ENCODE measurements around the gene S100Z.

Gene S100Z

GRCh38 chr5:76816110-76816831 is 33.5 kb upstream of the S100Z start:
- H3K4me3 ChIP-seq (IDR thresholded peaks at IDR 0.05; ENCODE audit: insufficient read depth, low read depth, low read length), result no peak overlapping the region
- TF ChIP-seq, protein P1, sequence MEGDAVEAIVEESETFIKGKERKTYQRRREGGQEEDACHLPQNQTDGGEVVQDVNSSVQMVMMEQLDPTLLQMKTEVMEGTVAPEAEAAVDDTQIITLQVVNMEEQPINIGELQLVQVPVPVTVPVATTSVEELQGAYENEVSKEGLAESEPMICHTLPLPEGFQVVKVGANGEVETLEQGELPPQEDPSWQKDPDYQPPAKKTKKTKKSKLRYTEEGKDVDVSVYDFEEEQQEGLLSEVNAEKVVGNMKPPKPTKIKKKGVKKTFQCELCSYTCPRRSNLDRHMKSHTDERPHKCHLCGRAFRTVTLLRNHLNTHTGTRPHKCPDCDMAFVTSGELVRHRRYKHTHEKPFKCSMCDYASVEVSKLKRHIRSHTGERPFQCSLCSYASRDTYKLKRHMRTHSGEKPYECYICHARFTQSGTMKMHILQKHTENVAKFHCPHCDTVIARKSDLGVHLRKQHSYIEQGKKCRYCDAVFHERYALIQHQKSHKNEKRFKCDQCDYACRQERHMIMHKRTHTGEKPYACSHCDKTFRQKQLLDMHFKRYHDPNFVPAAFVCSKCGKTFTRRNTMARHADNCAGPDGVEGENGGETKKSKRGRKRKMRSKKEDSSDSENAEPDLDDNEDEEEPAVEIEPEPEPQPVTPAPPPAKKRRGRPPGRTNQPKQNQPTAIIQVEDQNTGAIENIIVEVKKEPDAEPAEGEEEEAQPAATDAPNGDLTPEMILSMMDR (conservative IDR thresholded peaks at IDR 0.05; ENCODE audit: low read depth, low read length), result no peak
- no peaks in the 10 kb centered on the region for H4K20me1 ChIP-seq (ENCODE audit: insufficient read depth)
- no peak overlapping the region for H3K4me2 ChIP-seq
- H3K4me1 ChIP-seq (ENCODE audit: low read depth, poor library complexity, severe bottlenecking), result no peaks in the 10 kb centered on the region
- H3K27me3 ChIP-seq (ENCODE audit: insufficient read depth, low read depth), result no peaks in the 10 kb centered on the region
- no peaks in the 10 kb centered on the region for H3K79me2 ChIP-seq (ENCODE audit: insufficient read depth, low read depth)
- no peak overlapping the region for H3K27ac ChIP-seq
- H3K36me3 ChIP-seq (ENCODE audit: insufficient read depth), result no peaks in the 10 kb centered on the region
- no peak overlapping the region for H3K9ac ChIP-seq
- no peak overlapping the region for H2AFZ ChIP-seq (ENCODE audit: low read depth)

DNA sequence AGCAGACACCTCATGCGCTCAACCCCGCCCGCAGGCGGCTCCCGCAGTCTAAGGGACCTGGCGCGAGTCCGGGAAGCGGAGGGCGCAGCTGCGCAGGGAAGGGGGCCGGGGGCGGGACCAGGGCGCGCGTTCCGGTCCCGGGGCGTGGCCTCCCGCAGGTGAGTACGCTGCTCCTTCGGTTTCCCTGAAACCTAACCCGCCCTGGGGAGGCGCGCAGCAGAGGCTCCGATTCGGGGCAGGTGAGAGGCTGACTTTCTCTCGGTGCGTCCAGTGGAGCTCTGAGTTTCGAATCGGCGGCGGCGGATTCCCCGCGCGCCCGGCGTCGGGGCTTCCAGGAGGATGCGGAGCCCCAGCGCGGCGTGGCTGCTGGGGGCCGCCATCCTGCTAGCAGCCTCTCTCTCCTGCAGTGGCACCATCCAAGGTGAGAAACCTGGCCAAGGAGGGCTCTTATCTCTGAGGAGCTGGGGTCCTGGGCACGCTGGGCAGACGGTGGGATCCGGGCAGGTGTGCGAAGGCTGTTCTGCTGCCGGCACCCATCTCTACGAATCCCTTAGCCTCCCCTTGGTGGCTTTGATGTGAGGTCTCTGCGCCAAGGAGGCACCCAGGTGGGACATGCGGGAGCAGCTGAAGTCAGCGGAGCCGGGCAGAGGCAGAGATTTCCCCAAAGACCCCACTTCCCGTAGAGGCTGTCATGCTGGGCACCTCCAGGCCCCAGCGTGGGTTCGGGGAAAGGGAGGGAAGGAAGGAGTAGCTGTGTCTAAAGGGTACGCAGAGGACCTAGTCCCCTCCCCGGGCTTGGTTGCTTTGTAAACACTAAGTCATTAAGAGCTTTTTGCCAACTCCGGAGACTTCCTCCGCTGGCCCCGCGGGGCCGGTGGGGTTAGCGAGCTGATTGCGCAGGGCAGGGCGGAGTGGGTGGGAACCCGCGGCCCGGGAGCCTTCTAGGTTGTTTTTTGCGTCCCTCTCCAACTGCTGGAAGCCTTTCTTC is 30.7 kb upstream of the S100Z start, which contains the start of gene F2RL1:
Gene F2RL1, plus strand, starts transcription at position 187 of the 988 bp plus-strand sequence. Its CDS starts 153 bp downstream, at position 340.
- H3K27ac ChIP-seq, result no peak within 1 kb of the TSS
- H3K36me3 ChIP-seq (ENCODE audit: insufficient read depth), result no peaks in the 10 kb centered on the region
- H3K4me3 ChIP-seq (IDR thresholded peaks at IDR 0.05; ENCODE audit: insufficient read depth, low read depth, low read length), result no peak within 1 kb of the TSS
- TF ChIP-seq, protein P1 (conservative IDR thresholded peaks at IDR 0.05; ENCODE audit: low read depth, low read length), result no peak
- no peaks in the 10 kb centered on the region for H3K4me1 ChIP-seq (ENCODE audit: low read depth, poor library complexity, severe bottlenecking)
- H3K27me3 ChIP-seq (ENCODE audit: insufficient read depth, low read depth), result no peaks in the 10 kb centered on the region
- H3K79me2 ChIP-seq (ENCODE audit: insufficient read depth, low read depth), result no peaks in the 10 kb centered on the region
- H3K4me2 ChIP-seq, result no peak within 1 kb of the TSS
- H3K9ac ChIP-seq, result no peak within 1 kb of the TSS
- no peak within 1 kb of the TSS for H2AFZ ChIP-seq (ENCODE audit: low read depth)
- H4K20me1 ChIP-seq (ENCODE audit: insufficient read depth), result no peaks in the 10 kb centered on the region

GRCh38 chr5:76819851-76820525 is 29.8 kb upstream of the S100Z start:
- H3K4me1 ChIP-seq (ENCODE audit: low read depth, poor library complexity, severe bottlenecking), result no peaks in the 10 kb centered on the region
- H3K27me3 ChIP-seq (ENCODE audit: insufficient read depth, low read depth), result no peaks in the 10 kb centered on the region
- no peaks in the 10 kb centered on the region for H3K79me2 ChIP-seq (ENCODE audit: insufficient read depth, low read depth)
- TF ChIP-seq, protein P1 (conservative IDR thresholded peaks at IDR 0.05; ENCODE audit: low read depth, low read length), result no peak
- no peak overlapping the region for H3K4me2 ChIP-seq
- H3K27ac ChIP-seq, result no peak overlapping the region
- H2AFZ ChIP-seq (ENCODE audit: low read depth), result no peak overlapping the region
- no peak overlapping the region for H3K9ac ChIP-seq
- no peaks in the 10 kb centered on the region for H3K36me3 ChIP-seq (ENCODE audit: insufficient read depth)
- H3K4me3 ChIP-seq (IDR thresholded peaks at IDR 0.05; ENCODE audit: insufficient read depth, low read depth, low read length), result no peak overlapping the region
- H4K20me1 ChIP-seq (ENCODE audit: insufficient read depth), result no peaks in the 10 kb centered on the region

DNA sequence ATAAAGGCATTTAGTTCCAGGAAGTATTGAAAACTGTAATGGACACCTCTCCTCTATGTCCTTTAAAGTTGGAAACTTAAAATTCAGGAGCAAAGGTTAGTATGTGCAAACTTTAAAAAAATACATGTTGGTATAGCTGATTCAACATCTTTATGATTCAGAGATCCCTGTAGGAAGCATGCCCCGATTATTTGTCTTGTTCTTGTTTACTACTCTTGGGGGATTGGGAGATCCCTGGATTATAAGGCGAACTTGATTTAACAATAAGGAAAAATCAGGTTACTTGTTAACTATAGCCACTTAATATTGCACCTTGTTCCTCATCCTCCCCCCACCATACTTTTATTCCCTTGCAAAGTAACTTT is 29.3 kb upstream of the S100Z start:
- Histone ChIP-seq H3K4me2 (no peak overlapping the region), H4K20me1 (ENCODE audit: insufficient read depth) (no peaks in the 10 kb centered on the region), H3K4me1 (ENCODE audit: low read depth, poor library complexity, severe bottlenecking) (no peaks in the 10 kb centered on the region), H3K36me3 (ENCODE audit: insufficient read depth) (no peaks in the 10 kb centered on the region), H3K9ac (no peak overlapping the region), H3K79me2 (ENCODE audit: insufficient read depth, low read depth) (no peaks in the 10 kb centered on the region), H2AFZ (ENCODE audit: low read depth) (no peak overlapping the region), H3K4me3 (IDR thresholded peaks at IDR 0.05; ENCODE audit: insufficient read depth, low read depth, low read length) (no peak overlapping the region), H3K27me3 (ENCODE audit: insufficient read depth, low read depth) (no peaks in the 10 kb centered on the region), H3K27ac (no peak overlapping the region)
- TF ChIP-seq, protein P1 (conservative IDR thresholded peaks at IDR 0.05; ENCODE audit: low read depth, low read length), result no peak
